GM03348 (cell line): Measurements from ENCODE around the gene COX19.

Experiments
- DNase-seq: peaks from one replicate; pipeline ENCODE4 v3.0.0; 2012; ENCODE audit warnings: low spot score

COX19 gene

DNA sequence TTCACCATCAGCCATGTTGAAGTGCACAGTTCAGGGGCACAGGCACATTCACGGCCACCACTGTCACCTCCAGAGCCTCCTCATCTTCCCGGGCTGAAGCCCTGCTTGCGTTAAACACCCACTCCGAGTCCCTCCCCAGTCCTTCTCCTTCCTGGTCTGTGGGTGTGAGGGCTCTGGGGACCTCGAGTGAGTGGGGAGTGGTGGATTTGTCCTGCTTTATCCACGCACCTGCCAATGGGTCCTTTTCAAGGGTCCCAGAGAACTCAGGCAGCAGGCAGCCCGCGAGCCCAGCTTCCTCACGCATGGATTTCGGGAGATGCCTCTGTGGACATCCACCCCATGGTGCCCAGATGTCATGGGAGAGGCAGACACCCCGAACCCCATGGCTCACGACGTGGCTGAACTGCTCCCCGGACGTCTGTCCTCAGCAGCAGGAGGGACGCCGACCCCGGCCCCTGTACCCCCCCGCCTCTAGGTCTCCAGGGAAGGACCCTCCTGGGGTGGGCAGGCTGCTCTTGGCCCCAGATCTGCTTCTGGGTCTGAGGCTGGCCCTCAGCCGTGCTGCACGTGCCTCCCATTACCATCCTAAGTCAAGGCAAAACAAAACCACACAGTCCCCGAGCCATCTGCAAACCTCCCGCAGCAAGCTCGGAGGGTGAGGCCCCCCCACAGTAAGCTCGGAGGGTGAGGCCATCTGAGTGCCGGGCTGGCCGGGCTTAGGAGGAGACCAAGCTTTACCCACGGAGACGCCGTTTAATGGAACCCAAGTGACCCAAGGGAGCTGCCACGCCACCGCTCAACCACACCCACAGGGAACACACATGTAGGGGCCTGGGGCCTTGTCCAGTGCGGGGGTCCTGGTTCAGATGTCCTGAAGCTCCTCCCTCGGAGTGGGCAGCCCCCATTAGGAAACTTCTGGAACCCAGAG lies 16.6 kb upstream of the COX19 start:
- DNase-seq = no peak

DNA sequence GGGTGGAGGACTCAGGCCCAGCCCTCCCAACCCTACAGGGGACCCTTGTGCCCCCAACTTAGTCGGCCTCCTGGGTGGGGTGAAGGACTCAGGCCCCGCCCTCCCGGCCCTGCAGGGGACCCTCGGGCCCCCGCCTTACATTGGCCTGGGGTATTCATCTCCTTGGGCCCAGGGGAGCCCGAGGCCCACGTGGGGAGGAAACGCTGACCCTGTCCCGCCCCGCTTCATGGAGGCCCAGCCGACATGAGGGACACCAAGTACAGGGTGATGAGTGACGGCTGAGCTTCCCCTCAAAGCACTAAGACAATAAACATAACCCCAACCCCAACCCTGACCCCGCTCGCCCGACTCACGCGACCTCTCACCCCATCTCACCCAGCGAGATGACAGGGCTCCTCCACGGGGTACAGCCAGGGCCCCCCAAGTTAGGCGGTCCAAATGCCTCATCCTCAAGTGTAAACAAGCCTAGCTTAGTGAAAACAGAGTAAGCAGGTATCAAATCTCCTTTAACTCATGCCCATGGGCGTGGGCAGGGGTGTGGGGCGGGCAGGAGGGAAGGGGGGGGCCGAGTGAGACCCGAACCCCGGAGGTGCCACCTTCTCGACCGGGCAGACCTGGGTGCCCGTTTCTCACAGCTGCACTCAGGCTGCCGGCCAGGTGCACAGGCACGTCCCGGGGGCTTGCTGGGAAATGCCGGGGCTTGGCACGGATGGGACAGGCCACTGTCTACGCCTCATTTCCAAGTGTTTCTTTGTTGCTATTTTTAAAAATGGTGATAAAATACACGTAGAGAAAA lies 15.8 kb upstream of the COX19 start:
- DNase-seq = no peak

DNA sequence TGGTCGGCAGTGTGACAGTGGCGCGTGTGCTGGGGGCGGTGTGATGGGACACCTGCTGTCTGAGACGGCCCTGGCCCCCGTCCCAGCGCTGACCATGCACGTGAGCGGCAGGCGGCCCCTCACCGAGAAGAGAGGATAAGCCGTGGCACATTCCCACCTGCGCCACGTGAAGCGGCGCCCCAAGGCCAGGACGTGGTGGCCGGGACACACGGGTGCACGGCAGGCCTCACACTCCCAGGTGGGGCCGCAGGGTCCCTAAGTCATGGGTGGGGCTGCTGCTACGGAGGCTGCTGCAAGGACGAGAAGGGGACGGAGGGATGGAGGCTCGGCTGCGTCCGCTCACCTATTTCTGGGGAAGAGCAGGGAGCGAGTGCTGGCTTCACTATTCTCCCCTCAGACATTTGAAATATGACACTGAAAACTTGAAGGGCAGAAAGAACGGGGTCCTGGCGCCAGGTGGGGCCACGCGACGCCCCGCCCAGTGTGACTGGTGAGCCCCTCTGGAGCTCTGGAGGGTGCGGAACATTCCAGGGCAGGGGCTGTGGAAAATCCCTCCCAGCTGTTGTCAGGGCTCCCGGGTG lies 15.1 kb upstream of the COX19 start:
- DNase-seq = no peak

DNA sequence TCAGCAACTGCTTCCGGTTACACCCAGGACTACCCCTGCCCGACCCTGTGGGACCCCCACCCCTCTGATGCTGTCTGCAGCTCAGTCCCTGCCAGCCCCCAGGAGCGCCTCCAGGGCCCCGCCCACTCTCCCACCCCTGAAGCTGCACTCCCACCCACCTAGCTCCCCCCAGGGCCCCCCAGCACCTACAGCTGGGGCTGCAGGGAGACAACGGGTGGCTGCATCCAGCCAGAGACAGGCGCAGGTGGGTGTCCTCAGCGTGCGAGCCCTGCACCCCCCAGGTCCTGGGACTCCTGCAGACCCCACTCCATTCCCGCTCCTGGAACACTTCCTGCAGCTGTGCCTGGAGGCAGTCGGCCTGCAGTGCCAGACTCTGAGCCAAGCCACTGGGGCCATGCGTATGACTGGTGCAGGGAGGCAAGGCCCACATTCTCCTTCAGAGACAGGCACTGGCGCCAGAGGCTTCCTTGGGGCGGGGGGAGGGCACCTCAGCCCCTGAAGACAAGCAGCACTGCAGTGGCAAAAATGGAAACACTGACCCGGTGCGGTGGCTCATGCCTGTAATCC lies 13.7 kb upstream of the COX19 start:
- no peak for DNase-seq

DNA sequence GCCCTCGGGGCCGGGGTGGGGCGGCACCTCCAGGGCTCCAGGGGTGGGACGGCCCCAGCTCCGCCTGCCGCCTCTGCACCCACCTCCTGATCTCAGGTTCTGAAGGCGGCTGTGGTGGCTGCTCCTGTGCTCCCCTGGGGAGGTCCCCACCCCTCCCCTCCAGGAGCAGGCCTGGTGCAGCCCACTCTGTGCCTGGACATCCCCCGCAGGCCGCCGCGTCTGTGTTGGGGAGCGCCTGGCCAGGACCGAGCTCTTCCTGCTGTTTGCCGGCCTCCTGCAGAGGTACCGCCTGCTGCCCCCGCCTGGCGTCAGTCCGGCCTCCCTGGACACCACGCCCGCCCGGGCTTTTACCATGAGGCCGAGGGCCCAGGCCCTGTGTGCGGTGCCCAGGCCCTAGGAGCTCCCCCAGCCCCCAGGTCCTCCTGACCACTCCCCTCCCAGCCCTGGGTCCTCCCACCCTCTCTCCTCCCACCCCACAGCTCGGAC lies 13.1 kb upstream of the COX19 start:
- DNase-seq = no peak

DNA sequence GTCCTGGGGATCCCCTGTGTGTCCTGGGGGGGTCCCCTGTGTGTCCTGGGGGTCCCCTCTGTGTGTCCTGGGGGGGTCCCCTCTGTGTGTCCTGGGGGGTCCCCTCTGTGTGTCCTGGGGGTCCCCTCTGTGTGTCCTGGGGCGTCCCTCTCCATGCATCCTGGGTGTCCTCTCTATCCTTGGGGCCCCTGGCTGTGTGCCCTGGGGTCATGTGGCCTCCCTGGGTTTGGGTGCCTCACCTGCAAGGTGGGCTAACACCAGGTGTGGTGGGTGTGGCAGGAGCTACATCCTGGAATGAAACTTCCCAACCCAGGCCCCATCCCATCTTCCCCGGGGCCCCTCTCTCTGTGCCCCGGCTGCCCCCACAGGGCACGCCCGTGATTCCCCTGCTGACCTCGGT lies 12.6 kb upstream of the COX19 start:
- no peak for DNase-seq

DNA sequence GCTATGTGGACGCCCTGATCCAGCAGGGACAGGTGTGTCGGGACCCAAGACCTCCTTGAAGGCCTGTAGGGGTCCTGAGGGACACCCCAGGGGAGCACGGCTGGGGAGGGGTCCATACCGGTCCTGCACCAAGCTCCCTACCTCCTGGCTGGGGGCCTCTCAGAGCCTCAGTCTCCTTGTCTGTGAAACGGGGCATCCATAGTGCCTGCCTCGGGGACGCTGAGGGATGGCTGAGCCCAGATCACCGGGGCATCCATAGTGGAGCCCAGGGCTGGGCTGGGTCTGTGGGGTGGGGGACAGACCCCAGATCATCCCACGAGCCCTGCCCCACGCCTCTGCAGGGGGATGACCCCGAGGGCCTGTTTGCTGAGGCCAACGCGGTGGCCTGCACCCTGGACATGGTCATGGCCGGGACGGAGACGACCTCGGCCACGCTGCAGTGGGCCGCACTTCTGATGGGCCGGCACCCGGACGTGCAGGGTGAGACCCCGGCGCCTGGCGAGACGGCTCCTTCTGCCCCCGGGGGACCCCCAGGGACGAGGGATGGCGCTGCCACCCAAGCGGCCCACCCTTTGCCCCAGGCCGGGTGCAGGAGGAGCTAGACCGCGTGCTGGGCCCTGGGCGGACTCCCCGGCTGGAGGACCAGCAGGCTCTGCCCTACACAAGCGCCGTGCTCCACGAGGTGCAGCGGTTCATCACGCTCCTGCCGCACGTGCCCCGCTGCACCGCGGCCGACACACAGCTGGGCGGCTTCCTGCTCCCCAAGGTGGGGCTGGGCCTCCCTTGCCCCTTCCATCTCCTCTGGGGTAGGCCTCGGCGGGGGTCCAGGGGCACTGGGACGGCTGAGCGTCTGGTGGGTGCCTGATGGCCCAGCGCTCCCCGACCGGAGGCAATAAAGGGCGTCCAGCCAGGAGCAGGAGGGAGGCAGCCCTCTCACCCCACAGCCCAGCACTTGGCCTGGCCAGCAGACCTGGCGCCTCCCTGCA lies 11.7 kb upstream of the COX19 start:
- DNase-seq = no peak

DNA sequence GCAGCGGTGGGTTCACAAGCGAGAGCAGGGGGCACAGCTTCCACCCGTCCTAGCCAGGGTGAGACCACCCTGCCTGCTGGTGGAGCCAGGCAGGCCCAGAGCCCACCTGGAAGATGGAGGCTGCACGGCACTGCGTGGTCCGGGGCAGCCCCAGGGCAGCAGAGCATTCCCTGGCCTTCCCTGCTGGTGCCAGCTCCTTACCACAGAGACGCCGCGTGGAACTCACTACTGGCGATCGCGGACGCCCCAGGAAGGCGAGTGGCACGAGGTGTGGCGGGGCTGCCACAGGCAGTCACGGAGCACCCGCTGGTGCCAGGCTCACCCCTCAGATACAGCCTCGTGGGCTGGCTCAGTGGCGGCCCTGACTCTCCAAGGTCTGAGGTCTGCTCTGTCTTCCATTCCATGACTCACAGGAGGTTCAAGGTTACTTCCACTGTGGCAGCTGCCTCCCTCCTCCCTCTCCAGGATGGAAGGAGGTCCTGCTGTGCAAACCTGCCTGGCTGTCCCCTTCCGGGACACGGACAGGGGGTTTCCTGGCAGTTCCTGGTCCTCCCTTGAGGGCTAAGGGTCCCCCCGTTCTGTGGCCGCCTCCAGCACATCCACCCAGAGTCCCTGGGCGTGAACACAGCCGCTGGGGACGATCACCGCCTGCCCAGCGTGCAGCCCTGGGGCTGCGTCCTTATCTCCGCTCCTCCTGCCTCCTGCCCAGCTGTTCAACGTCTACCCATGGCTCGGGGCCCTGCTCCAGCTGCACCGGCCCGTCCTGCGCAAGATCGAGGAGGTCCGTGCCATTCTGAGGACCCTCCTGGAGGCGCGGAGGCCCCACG lies 10.8 kb upstream of the COX19 start:
- DNase-seq = no peak

DNA sequence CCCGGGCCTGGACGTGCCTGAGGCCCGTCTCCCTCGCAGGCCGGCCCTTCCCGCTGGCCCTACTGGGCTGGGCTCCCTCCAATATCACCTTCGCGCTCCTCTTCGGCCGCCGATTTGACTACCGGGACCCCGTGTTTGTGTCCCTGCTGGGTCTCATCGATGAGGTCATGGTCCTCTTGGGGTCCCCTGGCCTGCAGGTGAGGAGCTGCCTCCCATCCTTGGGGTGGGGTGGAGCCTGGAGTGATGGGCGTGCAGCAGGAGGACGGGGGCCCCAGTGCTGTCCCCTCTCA lies 9.7 kb upstream of the COX19 start:
- DNase-seq = no peak

DNA sequence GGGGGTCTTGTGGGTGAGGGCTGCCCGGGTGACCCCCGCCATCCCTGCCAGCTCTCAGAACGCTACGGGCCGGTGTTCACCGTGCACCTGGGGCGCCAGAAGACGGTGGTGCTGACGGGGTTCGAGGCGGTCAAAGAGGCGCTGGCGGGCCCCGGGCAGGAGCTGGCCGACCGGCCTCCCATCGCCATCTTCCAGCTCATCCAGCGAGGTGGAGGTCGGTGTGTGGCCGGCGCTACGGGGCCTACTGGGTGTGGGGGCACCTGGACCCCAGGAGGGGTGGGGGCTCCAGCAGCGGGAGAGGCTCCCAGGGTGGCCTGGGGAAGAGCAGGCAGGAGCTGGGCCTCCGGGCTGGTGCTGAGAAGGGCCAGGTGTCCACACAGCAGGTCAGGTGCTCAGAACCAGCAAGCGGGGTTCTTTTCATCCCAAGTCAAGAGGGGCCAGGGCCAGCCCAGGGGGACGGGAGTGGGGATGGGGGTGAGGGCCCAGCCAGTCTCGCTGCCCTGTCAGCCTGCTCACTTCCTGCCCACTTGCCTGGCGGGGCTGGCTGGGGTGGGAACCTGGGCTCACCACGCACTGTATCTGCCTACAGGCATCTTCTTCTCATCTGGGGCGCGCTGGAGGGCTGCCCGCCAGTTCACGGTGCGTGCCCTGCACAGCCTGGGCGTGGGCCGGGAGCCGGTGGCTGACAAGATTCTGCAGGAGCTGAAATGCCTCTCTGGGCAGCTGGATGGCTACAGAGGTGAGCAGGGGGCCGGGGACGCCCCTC lies 9.2 kb upstream of the COX19 start:
- DNase-seq = no peak

DNA sequence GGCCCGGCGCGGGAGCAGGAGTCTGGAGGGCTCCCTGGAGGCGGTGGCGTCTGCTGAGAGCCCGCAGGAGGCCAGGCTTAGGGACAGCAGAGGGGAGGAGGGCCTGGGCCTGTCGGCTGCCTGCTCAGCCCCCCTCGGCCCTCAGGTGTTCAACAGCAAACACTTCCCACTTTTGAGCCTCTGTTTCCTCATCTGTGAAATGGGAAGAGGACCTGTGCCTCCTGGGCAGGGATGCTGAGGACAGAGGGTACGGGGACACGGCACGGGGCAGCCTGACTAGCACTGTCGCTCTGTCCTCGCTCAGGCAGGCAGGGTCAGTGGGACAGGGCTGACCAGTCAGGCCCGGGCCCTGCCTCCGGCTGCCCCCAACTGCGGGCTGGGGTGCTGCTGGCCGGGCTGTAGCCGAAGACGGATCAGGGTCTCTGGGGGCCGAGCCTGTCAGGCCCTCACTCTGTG lies 8.3 kb upstream of the COX19 start:
- no peak for DNase-seq

DNA sequence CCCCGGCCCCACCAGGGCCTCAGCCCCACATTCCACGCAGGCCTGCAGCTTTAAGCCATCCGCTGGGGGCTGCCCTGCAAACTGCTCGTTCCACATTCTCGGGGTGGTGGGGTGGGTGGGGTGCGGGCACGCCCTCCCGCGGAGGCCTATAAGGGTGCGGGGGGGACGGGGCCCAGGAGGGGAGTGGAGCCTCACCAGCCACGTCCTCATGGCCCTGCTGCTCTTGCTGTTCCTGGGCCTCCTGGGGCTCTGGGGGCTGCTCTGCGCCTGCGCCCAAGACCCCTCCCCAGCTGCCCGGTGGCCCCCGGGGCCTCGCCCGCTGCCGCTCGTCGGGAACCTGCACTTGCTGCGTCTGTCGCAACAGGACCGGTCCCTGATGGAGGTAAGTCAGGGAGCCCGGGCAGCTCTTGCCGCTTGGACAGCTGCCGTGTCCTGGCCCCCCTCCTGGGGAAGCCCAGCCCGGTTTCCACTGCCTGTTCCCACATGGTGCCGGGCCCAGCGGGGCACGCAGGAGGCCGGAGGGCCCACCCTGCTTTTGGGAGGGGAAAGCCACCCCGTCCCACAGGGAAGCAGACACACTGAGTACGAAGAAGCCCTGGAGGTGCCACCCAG lies 7.8 kb upstream of the COX19 start, which contains the start of gene CYP2W1:
CYP2W1 (plus strand) TSS at position 178 of the 612 bp plus-strand sequence; CDS start at position 209, 31 bp downstream.
- DNase-seq = no peak

DNA sequence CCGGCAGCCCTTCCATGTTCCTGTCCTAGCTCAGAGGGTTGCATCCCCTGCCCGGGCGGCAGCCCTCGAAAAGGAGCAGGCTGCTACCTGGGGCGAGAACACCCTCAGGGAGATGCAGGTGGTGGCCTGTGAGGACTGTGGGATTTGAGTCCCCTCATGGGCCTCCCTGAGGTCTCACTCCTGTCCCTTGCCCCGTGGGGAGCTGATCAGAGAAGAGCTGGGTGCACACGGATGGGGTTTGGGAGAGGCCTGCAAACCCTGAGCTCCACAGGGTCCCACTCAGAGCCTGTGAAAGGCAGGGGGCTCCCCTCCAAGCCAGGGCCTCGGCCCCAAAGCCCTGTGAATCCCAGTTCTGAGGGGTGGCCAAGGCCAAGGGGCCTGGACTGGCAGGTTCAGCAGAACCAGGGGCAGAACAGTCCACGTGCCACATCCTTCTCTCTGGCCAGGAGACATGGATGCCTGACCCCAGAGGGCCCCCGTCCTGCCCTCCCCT lies 7.2 kb upstream of the COX19 start:
- DNase-seq = no peak

DNA sequence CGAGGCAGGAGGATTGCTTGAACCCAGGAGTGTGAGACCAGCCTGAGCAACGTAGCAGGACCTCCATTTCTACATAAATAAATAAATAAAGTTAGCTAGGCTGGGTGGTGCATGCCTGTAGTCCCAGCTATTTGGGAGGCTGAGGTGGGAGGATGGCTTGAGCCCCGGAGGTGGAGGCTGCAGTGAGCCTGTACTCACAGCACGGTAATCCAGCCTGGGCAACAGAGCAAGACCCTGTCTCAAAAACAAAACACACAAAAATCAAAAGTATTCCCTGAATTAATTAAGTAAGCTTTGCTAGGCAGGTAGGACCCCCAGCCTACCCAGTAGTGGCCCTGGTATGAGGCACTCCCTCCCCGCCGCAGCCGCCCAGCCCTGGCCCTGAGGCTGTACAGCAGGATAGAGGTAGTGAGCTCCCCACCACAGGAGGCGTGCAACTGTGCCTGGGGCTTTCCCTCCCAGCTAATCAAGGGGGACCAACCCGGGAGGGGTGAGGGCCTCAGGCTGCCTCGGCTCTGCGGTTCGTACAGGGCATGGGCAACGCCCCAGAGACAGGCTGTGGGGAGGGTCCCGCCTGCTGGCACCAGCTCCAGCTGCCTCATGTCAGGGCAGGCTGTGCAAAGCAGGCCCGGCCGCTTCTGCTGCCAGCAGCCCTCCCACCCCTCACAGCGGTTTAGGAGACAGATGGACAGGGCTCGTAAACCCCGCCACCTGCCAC lies 6.6 kb upstream of the COX19 start:
- no peak for DNase-seq

DNA sequence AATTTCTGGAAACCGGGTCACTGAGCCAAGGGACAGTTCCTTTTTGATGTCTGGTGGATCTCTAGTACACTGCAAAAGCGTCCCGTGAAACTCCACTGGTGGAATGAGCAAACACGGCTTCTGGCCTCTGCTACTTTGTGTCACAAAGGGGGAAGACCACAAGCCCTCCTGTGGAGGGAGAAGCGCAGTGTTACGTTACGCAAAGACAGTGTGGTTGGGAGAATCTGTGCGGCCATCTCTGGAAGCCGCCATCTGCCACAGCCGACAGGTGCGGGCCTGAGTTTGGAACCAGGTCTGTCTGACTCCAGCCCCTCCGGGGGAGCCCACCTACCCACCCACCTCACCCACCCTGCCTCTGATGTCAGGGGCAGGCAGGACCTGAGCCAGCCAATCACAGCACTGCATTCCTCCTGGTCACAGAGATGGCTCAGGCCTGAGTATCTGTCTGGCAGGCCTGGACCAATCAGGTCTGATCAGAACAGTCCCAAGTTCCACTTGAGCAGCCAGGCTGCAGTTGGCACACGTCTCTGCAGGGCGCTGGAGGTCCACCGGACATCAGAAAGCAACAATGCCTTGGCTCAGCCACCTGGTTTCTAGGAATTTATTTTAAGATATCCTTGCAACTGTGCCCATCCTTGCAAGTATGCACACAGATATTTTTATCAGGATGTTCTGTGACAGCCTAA lies 4.7 kb upstream of the COX19 start:
- DNase-seq = no peak

DNA sequence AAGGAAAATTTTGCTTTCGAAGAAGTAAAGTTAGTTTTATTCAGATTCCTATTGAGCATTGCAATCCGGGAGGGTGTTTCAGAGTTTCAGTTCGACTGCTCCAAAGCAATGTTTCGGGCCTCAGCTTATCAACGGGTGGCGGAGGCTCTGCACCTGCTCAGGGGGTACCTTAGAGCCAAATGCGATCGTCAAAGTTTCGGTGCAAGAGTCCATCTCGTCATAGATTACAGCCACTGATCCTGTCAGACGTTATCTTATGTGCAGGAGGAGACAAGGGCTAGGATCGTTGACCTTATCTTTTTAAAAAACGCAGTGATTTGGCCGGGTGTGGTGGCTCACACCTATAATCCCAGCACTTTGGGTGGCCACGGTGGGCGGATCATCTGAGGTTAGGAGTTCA lies 3.8 kb upstream of the COX19 start:
- DNase-seq = no peak

DNA sequence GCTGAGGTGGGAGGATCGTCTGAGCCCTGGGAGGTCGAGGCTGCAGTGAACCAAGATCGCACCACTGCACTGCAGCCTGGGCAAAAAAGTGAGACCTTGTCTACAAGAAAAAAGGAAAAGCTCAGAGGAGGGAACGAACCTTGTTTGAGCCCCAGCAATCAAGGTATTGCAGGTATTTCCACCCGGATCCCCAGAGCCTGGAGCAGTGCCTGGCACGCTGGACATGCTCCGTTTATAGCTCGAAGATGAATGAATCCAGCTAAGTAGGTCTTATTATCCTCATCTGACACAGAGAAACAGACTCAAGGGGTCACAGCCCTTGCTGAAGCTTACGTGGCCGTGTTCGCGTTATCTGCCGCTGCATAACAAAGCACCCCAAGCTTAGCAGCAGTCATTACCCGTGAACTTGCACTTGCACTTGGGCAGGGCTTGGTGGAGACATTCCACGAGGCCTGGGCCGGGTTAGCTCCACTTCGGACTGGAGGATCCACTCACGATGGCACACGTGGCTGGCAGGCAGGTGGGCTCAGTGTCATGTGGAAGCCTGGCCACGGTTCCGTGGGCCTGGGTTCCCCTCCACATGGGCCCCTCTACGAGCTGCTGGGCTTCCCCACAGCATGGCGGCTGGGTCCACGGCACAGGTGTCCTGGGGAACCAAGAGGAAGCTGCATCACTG lies 3.2 kb upstream of the COX19 start:
- DNase-seq = no peak
